OCI-LY7 (cell line): ENCODE measurements around the gene WDR41. TPM values are rescaled to one million over a fixed set of nuclear protein-coding genes. Genes with fewer than 3 reads are reported as not detected.

Source experiments
- BruUV-seq: library from RNA; stranded (reverse); fragments of 400-500 nt; replicated peaks from 2 replicates; lab custom pipeline; 2021; lab: Mats Ljungman, UMichigan
- CTCF ChIA-PET: fragments of 300-600 bp; sonication (Branson Sonifier 250); formaldehyde crosslinking; loops from one replicate; lab custom pipeline; 2022; ENCODE audit warnings: antibody characterized with exemption; ENCODE audit not compliant: unreplicated experiment; lab: Charles Lee
- POLR2A ChIA-PET: fragments of 300-600 bp; sonication (Branson Sonifier 250); formaldehyde crosslinking; loops from one replicate; lab custom pipeline; 2022; ENCODE audit warnings: antibody characterized with exemption; lab: Charles Lee
- DNase-seq: peaks from one replicate; pipeline ENCODE4 v3.0.0-alpha.2; 2015; ENCODE audit warnings: low spot score
- H2AFZ ChIP-seq: fragments of 200-600 bp; sonication (generic), shearing (Covaris generic); 2 replicates; pipeline ENCODE4 v1.6.1; 2014; ENCODE audit warnings: mild to moderate bottlenecking, antibody characterized with exemption, low read length, moderate library complexity
- H3K27ac ChIP-seq: fragments of 200-600 bp; sonication (generic); 2 replicates; pipeline ENCODE4 v1.5.1; 2014; ENCODE audit warnings: mixed run types, low read depth, mild to moderate bottlenecking, moderate library complexity, low read length, inconsistent platforms; ENCODE audit not compliant: poor library complexity, severe bottlenecking
- H3K36me3 ChIP-seq: fragments of 200-600 bp; sonication (generic); 2 replicates; pipeline ENCODE4 v1.6.1; 2014; ENCODE audit warnings: mild to moderate bottlenecking, antibody characterized with exemption, low read length, moderate library complexity, mixed read lengths; ENCODE audit not compliant: insufficient read depth
- H3K4me1 ChIP-seq: fragments of 200-600 bp; sonication (generic); 2 replicates; pipeline ENCODE4 v1.5.1; 2014; ENCODE audit warnings: mild to moderate bottlenecking, low read length; ENCODE audit not compliant: insufficient read depth, poor library complexity, severe bottlenecking
- H3K4me2 ChIP-seq: fragments of 200-600 bp; sonication (generic); 2 replicates; pipeline ENCODE4 v1.6.1; 2014; ENCODE audit warnings: mild to moderate bottlenecking, low read length
- H3K4me3 ChIP-seq: fragments of 200-600 bp; sonication (generic); 2 replicates; pipeline ENCODE4 v1.5.1; 2014; ENCODE audit warnings: mild to moderate bottlenecking, low read depth, low read length; ENCODE audit not compliant: poor library complexity, severe bottlenecking
- H3K79me2 ChIP-seq: fragments of 200-600 bp; sonication (generic); 2 replicates; pipeline ENCODE4 v1.6.1; 2016; ENCODE audit warnings: low read depth, mild to moderate bottlenecking, low read length, moderate library complexity, mixed read lengths; ENCODE audit not compliant: insufficient read depth
- H3K9me2 ChIP-seq: fragments of 200-600 bp; sonication (generic); 2 replicates; pipeline ENCODE4 v1.6.1; 2016; ENCODE audit warnings: mild to moderate bottlenecking, low read length, mixed read lengths; ENCODE audit not compliant: insufficient read depth
- H3K9me3 ChIP-seq: fragments of 200-600 bp; sonication (generic); 2 replicates; pipeline ENCODE4 v1.6.1; 2014; ENCODE audit warnings: mild to moderate bottlenecking, mixed run types, low read length, mixed read lengths
- H4K20me1 ChIP-seq: fragments of 200-600 bp; sonication (generic); 2 replicates; pipeline ENCODE4 v1.6.1; 2014; ENCODE audit warnings: mild to moderate bottlenecking, antibody characterized with exemption, low read length, moderate library complexity, mixed read lengths; ENCODE audit not compliant: insufficient read depth
- CTCF ChIP-seq: fragments of 200-600 bp; sonication (generic); conservative IDR thresholded peaks from 2 replicates; pipeline ENCODE4 v1.5.1; 2014; ENCODE audit warnings: mild to moderate bottlenecking, antibody characterized with exemption, low read length, moderate library complexity, mixed read lengths
- EZH2phosphoT487 ChIP-seq: fragments of 200-600 bp; sonication (generic); IDR thresholded peaks from 2 replicates; pipeline ENCODE4 v1.6.1; 2018; ENCODE audit warnings: low read depth, borderline replicate concordance, mild to moderate bottlenecking, mixed run types, antibody characterized with exemption, low read length, moderate library complexity, mixed read lengths
- intact Hi-C: fragments of 100-400 bp; cut with micrococcal nuclease; formaldehyde crosslinking; loops from one replicate; pipeline ENCODE4 v1.10.0; 2022; ENCODE audit not compliant: unreplicated experiment
- total RNA-seq, 2 experiments: library from RNA; depleted of rRNA in 1 of 2; stranded (reverse); fragments of >200 nt in 1 of 2; shearing (Covaris generic) in 1 of 2; gene quantifications; 2 replicates each; pipeline ENCODE4 v1.2.3, GENCODE V29; 2014 to 2022

WDR41 gene
- total RNA-seq, 2 experiments from 2014 or later, result 75.1 to 80.2 TPM

GRCh38 chr5:77423022-77423750 is 68.9 kb downstream of the WDR41 start:
- ChIA-PET CTCF (no interaction called here), POLR2A (no interaction called here)
- Histone ChIP-seq H3K9me3 (no peaks in the 10 kb centered on the region), H3K27ac (no peak overlapping the region), H3K79me2 (no peaks in the 10 kb centered on the region), H3K36me3 (peaks cover 14% of the 10 kb centered on the region; the same call in 1 of the 2 replicates), H2AFZ (no peak overlapping the region), H3K4me2 (no peak overlapping the region), H3K4me1 (no peaks in the 10 kb centered on the region), H3K4me3 (no peak overlapping the region), H4K20me1 (no peaks in the 10 kb centered on the region), H3K9me2 (no peaks in the 10 kb centered on the region)
- no TSS peak for BruUV-seq
- DNase-seq, result no peak
- TF ChIP-seq EZH2phosphoT487, result no peak
- no peak for TF ChIP-seq CTCF
- intact Hi-C loops, result no loop called here

- Histone ChIP-seq H3K79me2 (no peaks in the 10 kb centered on the region), H3K4me3 (no peak overlapping the region), H3K9me3 (no peaks in the 10 kb centered on the region), H4K20me1 (no peaks in the 10 kb centered on the region), H3K4me2 (no peak overlapping the region), H3K27ac (no peak overlapping the region), H2AFZ (no peak overlapping the region), H3K9me2 (no peaks in the 10 kb centered on the region), H3K4me1 (no peaks in the 10 kb centered on the region), H3K36me3 (peaks cover 5% of the 10 kb centered on the region; the same call in 1 of the 2 replicates)
- TF ChIP-seq EZH2phosphoT487 (no peak), CTCF (no peak)
- intact Hi-C loops, result no loop called here
- CTCF ChIA-PET, result no interaction called here
- POLR2A ChIA-PET, result no interaction called here
- DNase-seq, result no peak
- BruUV-seq, result no TSS peak
These were observed 71.2 kb downstream of the WDR41 start for GRCh38 chr5:77420940-77421339.
